HG03139 (cell line): Measurements from ENCODE around the gene GALP.
"Not testable (repeated sequence)": the region's sequence is repeated elsewhere in the genome, so short reads cannot be mapped to it uniquely, and the experiment has no call there.

ENCODE experiments used
- ATAC-seq: cut with Tn5 transposase; IDR thresholded peaks from one replicate; pipeline ENCODE4 v1.9.1; 2021; ENCODE audit not compliant: unreplicated experiment

Gene GALP

DNA sequence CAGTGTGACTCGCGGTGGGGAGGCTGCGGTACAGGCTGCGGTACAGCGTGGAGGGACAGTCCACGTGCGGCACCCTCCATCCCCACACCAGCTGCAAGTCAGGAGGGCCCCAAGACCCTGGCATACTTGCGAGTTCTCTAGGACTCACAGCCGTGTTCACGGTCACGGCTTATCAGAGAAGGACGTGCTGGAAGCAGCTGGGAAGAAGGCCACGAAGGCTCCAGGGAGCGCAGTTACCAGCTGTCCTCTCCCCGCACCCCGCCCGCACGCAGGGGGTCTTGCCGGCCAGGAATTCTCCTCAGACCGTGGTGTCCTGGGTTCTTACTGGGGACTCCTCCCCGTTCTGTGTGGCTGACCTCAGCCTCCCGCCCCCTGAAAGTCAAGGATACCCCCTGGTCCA lies 28.5 kb upstream of the GALP start:
- ATAC-seq = no peak

DNA sequence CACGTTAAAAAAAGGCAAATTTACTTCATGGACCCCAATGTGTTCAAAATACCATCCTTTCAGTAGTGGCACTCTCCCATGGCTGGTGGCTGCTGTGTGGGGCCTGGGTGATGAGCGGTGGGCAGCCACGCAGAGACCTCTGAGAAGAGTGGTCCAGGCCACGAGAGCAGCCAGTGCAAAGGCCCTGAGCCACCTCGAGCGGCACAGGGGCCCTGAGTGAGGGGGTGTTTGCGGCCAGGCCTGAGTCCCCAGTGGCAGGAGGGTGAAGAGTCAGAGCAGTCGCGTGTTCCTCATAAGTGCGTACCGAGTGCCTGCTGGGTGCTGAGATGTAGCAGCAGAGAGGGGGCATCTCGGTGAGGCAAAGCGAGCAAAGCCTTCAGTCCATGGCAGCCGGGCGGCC lies 27.7 kb upstream of the GALP start:
- no peak for ATAC-seq

GRCh38 chr19:56148955-56149655 lies 26.7 kb upstream of the GALP start:
- not testable (repeated sequence) for ATAC-seq

- ATAC-seq = no peak
Observed at GRCh38 chr19:56149656-56150038, 26.2 kb upstream of the GALP start.

- ATAC-seq = no peak
Observed at GRCh38 chr19:56150358-56150757, 25.4 kb upstream of the GALP start.

- ATAC-seq = no peak
Observed at GRCh38 chr19:56152644-56153043, 23.2 kb upstream of the GALP start.

DNA sequence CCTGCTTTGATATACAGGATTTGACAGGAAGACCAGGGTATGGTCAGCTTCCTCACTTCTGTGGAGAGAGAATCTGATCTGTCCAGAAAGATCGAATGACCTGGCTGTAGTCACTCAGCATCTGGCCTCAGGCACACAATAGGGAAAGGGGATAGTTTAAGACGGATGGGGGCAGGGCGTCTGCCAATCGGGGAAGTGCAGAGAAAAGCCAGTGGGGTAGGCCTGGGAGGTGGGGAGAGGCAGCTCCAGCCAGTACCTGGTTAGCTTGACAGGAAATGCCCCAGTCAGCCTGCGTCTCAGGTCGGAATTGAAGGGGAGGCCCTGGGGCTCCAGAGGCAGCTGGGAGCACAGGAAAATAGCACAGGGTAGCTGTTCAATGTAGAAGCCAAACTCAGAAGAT lies 22.3 kb upstream of the GALP start:
- ATAC-seq = no peak

GRCh38 chr19:56155124-56155687 lies 20.6 kb upstream of the GALP start:
- ATAC-seq = no peak

- ATAC-seq = no peak
Observed at GRCh38 chr19:56156768-56157167, 19.0 kb upstream of the GALP start.

- ATAC-seq = no peak
Observed at GRCh38 chr19:56158170-56158757, 17.5 kb upstream of the GALP start.

DNA sequence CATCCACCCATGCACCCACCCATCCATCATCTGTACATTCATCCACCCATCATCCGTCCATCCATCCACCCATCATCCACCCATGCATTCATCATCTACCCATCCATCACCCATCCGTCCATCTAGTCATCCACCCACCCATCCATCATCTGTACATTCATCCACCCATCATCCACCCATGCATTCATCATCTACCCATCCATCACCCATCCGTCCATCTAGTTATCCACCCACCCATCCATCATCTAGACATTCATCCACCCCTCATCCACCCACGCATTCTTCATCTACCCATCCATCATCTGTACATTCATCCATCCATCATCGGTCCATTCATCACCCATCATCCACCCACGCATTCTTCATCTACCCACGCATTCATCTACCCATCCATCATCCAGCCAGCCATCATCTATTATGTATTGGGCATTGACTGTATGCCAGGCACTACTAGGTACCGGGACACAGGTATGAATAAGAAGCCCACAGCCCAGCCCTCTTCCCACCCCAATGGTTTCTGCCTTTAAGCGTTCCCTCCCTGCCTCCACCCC lies 16.7 kb upstream of the GALP start:
- ATAC-seq = no peak

- ATAC-seq = no peak
Observed at GRCh38 chr19:56159622-56160271, 16.1 kb upstream of the GALP start.

DNA sequence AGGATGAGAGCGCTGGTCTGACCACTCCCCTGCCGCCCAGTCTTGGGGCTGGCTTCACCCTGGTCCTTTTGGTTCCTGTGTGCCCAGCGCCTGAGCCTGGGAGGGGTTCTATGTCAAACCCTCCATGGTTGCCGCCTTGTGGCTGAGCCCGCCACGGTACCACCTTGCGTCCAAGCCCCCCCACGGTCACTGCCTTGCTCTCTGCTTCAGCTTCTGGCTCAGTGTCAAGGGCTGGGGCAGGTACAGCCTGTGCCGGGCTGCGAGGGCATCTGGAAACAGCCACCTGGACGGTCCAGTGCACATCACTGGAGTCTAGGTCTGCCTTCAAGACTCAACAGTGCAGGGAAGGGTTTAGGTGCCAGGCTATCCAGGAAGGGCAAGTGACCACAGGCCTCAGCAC lies 14.3 kb upstream of the GALP start:
- no peak for ATAC-seq

GRCh38 chr19:56162258-56162657 lies 13.6 kb upstream of the GALP start:
- no peak for ATAC-seq

GRCh38 chr19:56163097-56163496 lies 12.7 kb upstream of the GALP start:
- no peak for ATAC-seq

DNA sequence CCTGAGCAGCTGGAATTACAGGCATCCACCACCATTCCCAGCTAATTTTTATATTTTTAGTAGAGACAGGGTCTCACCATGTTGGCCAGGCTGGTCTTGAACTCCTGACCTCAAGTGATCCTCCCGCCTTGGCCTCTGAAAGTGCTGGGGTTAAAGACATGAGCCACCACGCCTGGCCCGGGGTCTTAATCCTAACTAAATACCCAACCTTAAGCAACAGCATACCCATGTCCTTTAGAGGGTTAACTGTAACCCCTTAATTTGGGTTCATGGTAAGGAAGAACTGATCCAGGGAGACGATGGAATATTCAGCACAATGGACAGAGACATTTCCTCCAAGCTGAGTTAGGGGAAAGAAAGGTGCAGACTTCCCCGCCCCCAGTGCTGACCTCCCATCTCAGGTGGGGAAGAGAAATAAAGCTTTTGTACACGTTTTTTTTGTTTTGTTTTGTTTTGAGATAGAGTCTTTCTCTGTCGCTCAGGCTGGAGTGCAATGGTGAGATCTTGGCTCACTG lies 8.7 kb upstream of the GALP start:
- ATAC-seq = no peak

DNA sequence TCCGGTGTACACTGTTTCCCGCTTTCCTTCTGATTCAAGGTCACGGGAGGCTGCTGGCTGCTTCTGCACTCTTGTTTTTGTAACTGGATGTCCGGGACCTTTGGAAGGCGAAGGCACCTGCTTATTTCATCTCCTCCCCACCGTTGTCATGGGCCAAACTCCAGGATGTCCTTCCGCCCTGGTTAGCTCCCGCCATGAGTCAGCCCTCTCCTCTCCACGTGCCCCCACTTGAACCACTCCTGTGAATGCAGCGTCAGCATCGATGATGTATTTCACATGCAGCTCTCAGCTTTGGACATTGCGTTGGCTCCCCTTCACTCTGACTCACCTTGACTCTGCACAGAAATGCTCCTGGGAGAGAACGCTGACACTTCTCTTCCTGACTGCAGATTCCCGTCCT lies 5.5 kb upstream of the GALP start:
- ATAC-seq = no peak

DNA sequence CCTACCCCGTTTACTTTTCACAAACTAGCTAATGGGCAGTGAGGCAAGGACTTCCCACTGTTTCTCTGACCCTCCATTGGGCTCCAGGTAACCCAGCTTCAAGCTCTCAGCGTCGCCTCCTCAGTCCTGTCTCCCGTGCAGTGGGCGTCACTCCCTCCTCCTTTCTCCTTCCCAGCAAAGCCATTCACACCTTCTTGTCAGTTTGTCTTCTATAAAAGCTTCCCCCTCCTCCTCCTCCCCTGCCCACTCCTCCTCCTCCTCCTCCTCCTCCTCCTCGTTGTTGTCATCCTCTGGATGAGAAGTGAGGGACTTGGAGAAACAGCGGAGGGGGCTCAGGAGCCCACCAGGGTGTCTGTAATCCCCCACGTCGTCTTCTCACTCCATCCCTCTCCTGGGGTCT lies 1.7 kb upstream of the GALP start:
- ATAC-seq = no peak

- no peak for ATAC-seq
Observed at GRCh38 chr19:56174550-56174949, 1.3 kb upstream of the GALP start.

- ATAC-seq = not testable (repeated sequence)
Observed at GRCh38 chr19:56176310-56176709, 502 bp downstream of the GALP start.

GRCh38 chr19:56176881-56177280 lies 1.1 kb downstream of the GALP start:
- no peak for ATAC-seq
